Liver (tissue), 3 donors: ENCODE measurements around the gene TNFRSF25.

Experiments
- ATF3 ChIP-seq: IDR thresholded peaks from 2 replicates; pipeline ENCODE4 v1.6.1; 2016; ENCODE audit warnings: antibody characterized with exemption
- CTCF ChIP-seq: fragments of 150-350 bp; IDR thresholded peaks from 2 replicates; pipeline ENCODE4 v1.5.1; 2017; ENCODE audit warnings: improper control_type of control experiment, low read depth, low read length; ENCODE audit not compliant: missing input control
- EGR1 ChIP-seq, 2 donors: IDR thresholded peaks; 2 replicates each; pipeline ENCODE4 v1.6.1; 2016 to 2018; ENCODE audit warnings: antibody characterized with exemption in 2 of 2, low read depth in 2 of 2
- FOXA1 ChIP-seq: IDR thresholded peaks from 2 replicates; pipeline ENCODE4 v1.6.1; 2016; ENCODE audit warnings: antibody characterized with exemption
- JUND ChIP-seq, 2 donors: IDR thresholded peaks; 2 replicates each; pipeline ENCODE4 v1.6.1; 2016; ENCODE audit warnings: antibody characterized with exemption in 2 of 2
- MAX ChIP-seq: IDR thresholded peaks from 2 replicates; pipeline ENCODE4 v1.6.1; 2016; ENCODE audit warnings: antibody characterized with exemption
- REST ChIP-seq: IDR thresholded peaks from 2 replicates; pipeline ENCODE4 v1.6.1; 2016; ENCODE audit warnings: antibody characterized with exemption, mild to moderate bottlenecking
- RXRA ChIP-seq, 2 donors: IDR thresholded peaks; 2 replicates each; pipeline ENCODE4 v1.6.1; 2017 to 2018; ENCODE audit warnings: antibody characterized with exemption in 2 of 2, mild to moderate bottlenecking in 1 of 2
- TAF1 ChIP-seq: conservative IDR thresholded peaks from 2 replicates; pipeline ENCODE4 v1.6.1; 2016; ENCODE audit warnings: antibody characterized with exemption, mild to moderate bottlenecking
- YY1 ChIP-seq: IDR thresholded peaks from 2 replicates; pipeline ENCODE4 v1.6.1; 2016; ENCODE audit warnings: antibody characterized with exemption, mild to moderate bottlenecking
- donor health status: healthy.
- donor health status: healthy.

- TF ChIP-seq CTCF (no peak), FOXA1 (no peak), REST (no peak), ATF3 (no peak), JUND (IDR thresholded peaks at IDR 0.05) (no peak), RXRA (IDR thresholded peaks at IDR 0.05) (no peak), YY1 (no peak), TAF1 (no peak), EGR1 (IDR thresholded peaks at IDR 0.05; ENCODE audit: low read depth in 2 of 2) (no peak), MAX (no peak)
Measured at GRCh38 chr1:6511561-6512244, 45.7 kb upstream of the TNFRSF25 start.
